Natural killer cell (primary cell): Measurements from ENCODE around the gene GPC5. TPM values are rescaled to one million over a fixed set of nuclear protein-coding genes. Genes with fewer than 3 reads are reported as not detected.

Experiments
- ATAC-seq, 3 donors: fragments of 150-1000 bp in 2 of 3; fragments of 200-7000 bp in 1 of 3; cut with Tn5 transposase; 1 replicate in 1 of 3; 2 replicates in 2 of 3; pipeline ENCODE4 v1.10.0; 2021; ENCODE audit warnings: mild to moderate bottlenecking in 2 of 3, moderate library complexity in 2 of 3
- DNase-seq, 2 donors: peaks; one replicate each; pipeline versions ENCODE4 v3.0.0 to v3.0.0-alpha.2; 2013 to 2021; ENCODE audit warnings: mixed read lengths in 1 of 2
- H3K27ac ChIP-seq: one replicate; pipeline ENCODE4 v1.5.1; 2013; ENCODE audit warnings: mild to moderate bottlenecking, low read length
- H3K27me3 ChIP-seq: one replicate; pipeline ENCODE4 v1.6.1; 2013; ENCODE audit warnings: low read length; ENCODE audit not compliant: control insufficient read depth, insufficient read depth
- H3K36me3 ChIP-seq: one replicate; pipeline ENCODE4 v1.6.1; 2013; ENCODE audit warnings: low read length; ENCODE audit not compliant: control insufficient read depth, insufficient read depth
- H3K4me1 ChIP-seq: one replicate; pipeline ENCODE4 v1.6.1; 2013; ENCODE audit warnings: low read length; ENCODE audit not compliant: control insufficient read depth, insufficient read depth
- H3K4me3 ChIP-seq: one replicate; pipeline ENCODE4 v1.5.1; 2013; ENCODE audit warnings: low read length
- H3K9me3 ChIP-seq: one replicate; pipeline ENCODE4 v1.6.1; 2013; ENCODE audit warnings: low read length; ENCODE audit not compliant: control insufficient read depth, insufficient read depth
- H3K27ac Mint-ChIP-seq, 2 donors: one replicate each; pipeline ENCODE4 v1.8.0; 2022; ENCODE audit warnings: mild to moderate bottlenecking in 2 of 2, mixed read lengths in 2 of 2, moderate library complexity in 1 of 2
- H3K27me3 Mint-ChIP-seq, 2 donors: one replicate each; pipeline ENCODE4 v1.8.0; 2022; ENCODE audit warnings: low read depth in 2 of 2, mixed read lengths in 2 of 2
- H3K36me3 Mint-ChIP-seq: one replicate; pipeline ENCODE4 v1.8.0; 2022; ENCODE audit warnings: mixed read lengths
- H3K4me1 Mint-ChIP-seq, 2 donors: one replicate each; pipeline ENCODE4 v1.8.0; 2022; ENCODE audit warnings: mixed read lengths in 2 of 2
- H3K4me3 Mint-ChIP-seq: one replicate; pipeline ENCODE4 v1.8.0; 2022; ENCODE audit warnings: mild to moderate bottlenecking, moderate library complexity, mixed read lengths
- H3K9me3 Mint-ChIP-seq, 2 donors: one replicate each; pipeline ENCODE4 v1.8.0; 2022; ENCODE audit warnings: mixed read lengths in 2 of 2
- WGBS: methylation state at CpG from one replicate; pipeline ENCODE4 v1.1.7; 2013; ENCODE audit warnings: missing lambda C conversion rate; ENCODE audit not compliant: insufficient coverage; 5-methylcytosine and 5-hydroxymethylcytosine counted together
- intact Hi-C: fragments of 100-400 bp; cut with micrococcal nuclease; formaldehyde crosslinking; loops from one replicate; pipeline ENCODE4 v1.14.2; 2022
- total RNA-seq, 4 donors: library from RNA; stranded (reverse); fragments of 120-200 nt in 1 of 4; gene quantifications; one replicate each; pipeline versions ENCODE4 v1.2.3 to v1.2.4, GENCODE V29; 2013 to 2022
- TF ChIP-seq, protein P1 (sequence below): fragments of 200-600 bp; IDR thresholded peaks from one replicate; pipeline ENCODE4 v1.8.0; 2022; ENCODE audit warnings: antibody characterized with exemption

The GPC5 gene
- total RNA-seq, 3 donors from 2014 or later (not counting 1 experiment from before 2014, with no cell fraction given) = not detected

- TF ChIP-seq, protein P1, sequence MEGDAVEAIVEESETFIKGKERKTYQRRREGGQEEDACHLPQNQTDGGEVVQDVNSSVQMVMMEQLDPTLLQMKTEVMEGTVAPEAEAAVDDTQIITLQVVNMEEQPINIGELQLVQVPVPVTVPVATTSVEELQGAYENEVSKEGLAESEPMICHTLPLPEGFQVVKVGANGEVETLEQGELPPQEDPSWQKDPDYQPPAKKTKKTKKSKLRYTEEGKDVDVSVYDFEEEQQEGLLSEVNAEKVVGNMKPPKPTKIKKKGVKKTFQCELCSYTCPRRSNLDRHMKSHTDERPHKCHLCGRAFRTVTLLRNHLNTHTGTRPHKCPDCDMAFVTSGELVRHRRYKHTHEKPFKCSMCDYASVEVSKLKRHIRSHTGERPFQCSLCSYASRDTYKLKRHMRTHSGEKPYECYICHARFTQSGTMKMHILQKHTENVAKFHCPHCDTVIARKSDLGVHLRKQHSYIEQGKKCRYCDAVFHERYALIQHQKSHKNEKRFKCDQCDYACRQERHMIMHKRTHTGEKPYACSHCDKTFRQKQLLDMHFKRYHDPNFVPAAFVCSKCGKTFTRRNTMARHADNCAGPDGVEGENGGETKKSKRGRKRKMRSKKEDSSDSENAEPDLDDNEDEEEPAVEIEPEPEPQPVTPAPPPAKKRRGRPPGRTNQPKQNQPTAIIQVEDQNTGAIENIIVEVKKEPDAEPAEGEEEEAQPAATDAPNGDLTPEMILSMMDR = no peak
Measured at GRCh38 chr13:92609376-92609775, 1211.0 kb downstream of the GPC5 start.

GRCh38 chr13:92612892-92613291 is 1214.5 kb downstream of the GPC5 start:
- Histone ChIP-seq H3K4me1 (no peaks in the 10 kb centered on the region), H3K4me3 (no peak overlapping the region), H3K27me3 (no peaks in the 10 kb centered on the region), H3K36me3 (no peaks in the 10 kb centered on the region), H3K27ac (no peak overlapping the region), H3K9me3 (no peaks in the 10 kb centered on the region)
- TF ChIP-seq, protein P1 = no peak
- H3K4me3 Mint-ChIP-seq = no peak overlapping the region
- no peak overlapping the region for H3K27ac Mint-ChIP-seq
- no peaks in the 10 kb centered on the region for H3K36me3 Mint-ChIP-seq
- intact Hi-C loops = no loop called here
- 80% methylated on average over 1 of the region's 3 CpGs for WGBS
- peaks cover 7 to 11% of the 10 kb centered on the region in 2 donors for H3K9me3 Mint-ChIP-seq
- ATAC-seq (no peak), DNase-seq (no peak)
- no peaks in the 10 kb centered on the region for H3K27me3 Mint-ChIP-seq
- H3K4me1 Mint-ChIP-seq = no peaks in the 10 kb centered on the region

More at GRCh38 chr13:92609376-92609775, 1211.0 kb downstream of the GPC5 start:
- Mint-ChIP-seq H3K36me3 (no peaks in the 10 kb centered on the region), H3K27me3 (no peaks in the 10 kb centered on the region), H3K4me1 (no peaks in the 10 kb centered on the region), H3K9me3 (peaks cover 4 to 9% of the 10 kb centered on the region in 2 donors), H3K27ac (no peak overlapping the region), H3K4me3 (no peak overlapping the region)
- no peak for DNase-seq
- intact Hi-C loops = no loop called here
- H3K36me3 ChIP-seq = no peaks in the 10 kb centered on the region
- H3K27ac ChIP-seq = no peak overlapping the region
- no peaks in the 10 kb centered on the region for H3K27me3 ChIP-seq
- no peak for ATAC-seq
- H3K4me3 ChIP-seq = no peak overlapping the region
- WGBS = 69% methylated on average over 2 of the region's 2 CpGs
- no peaks in the 10 kb centered on the region for H3K4me1 ChIP-seq
- H3K9me3 ChIP-seq = no peaks in the 10 kb centered on the region

- no peaks in the 10 kb centered on the region for H3K36me3 Mint-ChIP-seq
- H3K36me3 ChIP-seq = no peaks in the 10 kb centered on the region
- TF ChIP-seq, protein P1 = no peak
- intact Hi-C loops = no loop called here
- ATAC-seq (no peak), DNase-seq (no peak)
- H3K27ac Mint-ChIP-seq = no peak overlapping the region
- peaks cover 5 to 8% of the 10 kb centered on the region in 2 donors for H3K9me3 Mint-ChIP-seq
- no peak overlapping the region for H3K27ac ChIP-seq
- no peaks in the 10 kb centered on the region for H3K4me1 ChIP-seq
- H3K9me3 ChIP-seq = no peaks in the 10 kb centered on the region
- H3K4me3 Mint-ChIP-seq = no peak overlapping the region
- no peaks in the 10 kb centered on the region for H3K27me3 Mint-ChIP-seq
- H3K4me3 ChIP-seq = no peak overlapping the region
- H3K4me1 Mint-ChIP-seq = no peaks in the 10 kb centered on the region
- H3K27me3 ChIP-seq = no peaks in the 10 kb centered on the region
Measured at GRCh38 chr13:92613921-92614320, 1215.5 kb downstream of the GPC5 start.

- Histone ChIP-seq H3K4me1 (no peaks in the 10 kb centered on the region), H3K9me3 (peaks cover 14% of the 10 kb centered on the region), H3K4me3 (no peak overlapping the region), H3K36me3 (no peaks in the 10 kb centered on the region), H3K27me3 (no peaks in the 10 kb centered on the region), H3K27ac (no peak overlapping the region)
- 84% methylated on average over 4 of the region's 5 CpGs for WGBS
- H3K27ac Mint-ChIP-seq = no peak overlapping the region
- H3K9me3 Mint-ChIP-seq = peaks cover 11 to 20% of the 10 kb centered on the region in 2 donors
- DNase-seq = no peak
- ATAC-seq = no peak
- no peak overlapping the region for H3K4me3 Mint-ChIP-seq
- H3K4me1 Mint-ChIP-seq = no peaks in the 10 kb centered on the region
- TF ChIP-seq, protein P1 = no peak
- H3K36me3 Mint-ChIP-seq = no peaks in the 10 kb centered on the region
- intact Hi-C loops = no loop called here
- H3K27me3 Mint-ChIP-seq = no peaks in the 10 kb centered on the region
Measured at GRCh38 chr13:92621985-92622384, 1223.6 kb downstream of the GPC5 start.
